Cardiac fibroblast (primary cell): ENCODE data around the gene METTL2B.

Experiments used
- DNase-seq, 2 donors: peaks; one replicate each; pipeline versions ENCODE4 v3.0.0 to v3.0.0-alpha.2; 2010; ENCODE audit warnings: low read depth in 2 of 2
- H3K4me3 ChIP-seq, 2 donors: replicated peaks in 1 of 2; 1 replicate in 1 of 2; 2 replicates in 1 of 2; pipeline ENCODE4 v1.5.1; 2011; ENCODE audit warnings: low read depth in 2 of 2, low read length in 2 of 2, mild to moderate bottlenecking in 2 of 2, moderate library complexity in 1 of 2
- CTCF ChIP-seq: IDR thresholded peaks from one replicate; pipeline ENCODE4 v1.5.1; 2011; ENCODE audit warnings: low read depth, mild to moderate bottlenecking, low read length, inconsistent platforms

Gene METTL2B

GRCh38 chr7:128448751-128449302 lies 27.7 kb upstream of the METTL2B start:
- no peak for DNase-seq
- H3K4me3 ChIP-seq, result no peak overlapping the region
- no peak for TF ChIP-seq CTCF

- H3K4me3 ChIP-seq, result no peak overlapping the region
- no peak for TF ChIP-seq CTCF
- DNase-seq, result peak in 1 of 2 donors; percentile 52
Observed at GRCh38 chr7:128450409-128450808, 26.1 kb upstream of the METTL2B start.

- no peak overlapping the region for H3K4me3 ChIP-seq
- no peak for DNase-seq
Observed at GRCh38 chr7:128450913-128451312, 25.6 kb upstream of the METTL2B start.

GRCh38 chr7:128452552-128452951 lies 24.0 kb upstream of the METTL2B start:
- no peak overlapping the region for H3K4me3 ChIP-seq
- no peak for DNase-seq

More at GRCh38 chr7:128450913-128451312, 25.6 kb upstream of the METTL2B start:
- no peak for TF ChIP-seq CTCF

GRCh38 chr7:128453836-128454804 lies 22.4 kb upstream of the METTL2B start:
- TF ChIP-seq CTCF, result no peak

More at GRCh38 chr7:128452552-128452951, 24.0 kb upstream of the METTL2B start:
- no peak for TF ChIP-seq CTCF

GRCh38 chr7:128454808-128455542 lies 21.6 kb upstream of the METTL2B start:
- H3K4me3 ChIP-seq, result peak overlapping the region; percentile 19 to 89
- peak; percentile 11 for TF ChIP-seq CTCF
- DNase-seq, result peak in 1 of 2 donors; percentile 73

More at GRCh38 chr7:128453836-128454804, 22.4 kb upstream of the METTL2B start:
- no peak overlapping the region for H3K4me3 ChIP-seq
- peak; percentile 63 to 99 for DNase-seq
